ENCODE measurements around the gene FKBP2. TPM values are rescaled to one million over a fixed set of nuclear protein-coding genes. Genes with fewer than 3 reads are reported as not detected.

Gene FKBP2
- total RNA-seq, 1 donor from 2014 or later = 41.5 TPM

DNA sequence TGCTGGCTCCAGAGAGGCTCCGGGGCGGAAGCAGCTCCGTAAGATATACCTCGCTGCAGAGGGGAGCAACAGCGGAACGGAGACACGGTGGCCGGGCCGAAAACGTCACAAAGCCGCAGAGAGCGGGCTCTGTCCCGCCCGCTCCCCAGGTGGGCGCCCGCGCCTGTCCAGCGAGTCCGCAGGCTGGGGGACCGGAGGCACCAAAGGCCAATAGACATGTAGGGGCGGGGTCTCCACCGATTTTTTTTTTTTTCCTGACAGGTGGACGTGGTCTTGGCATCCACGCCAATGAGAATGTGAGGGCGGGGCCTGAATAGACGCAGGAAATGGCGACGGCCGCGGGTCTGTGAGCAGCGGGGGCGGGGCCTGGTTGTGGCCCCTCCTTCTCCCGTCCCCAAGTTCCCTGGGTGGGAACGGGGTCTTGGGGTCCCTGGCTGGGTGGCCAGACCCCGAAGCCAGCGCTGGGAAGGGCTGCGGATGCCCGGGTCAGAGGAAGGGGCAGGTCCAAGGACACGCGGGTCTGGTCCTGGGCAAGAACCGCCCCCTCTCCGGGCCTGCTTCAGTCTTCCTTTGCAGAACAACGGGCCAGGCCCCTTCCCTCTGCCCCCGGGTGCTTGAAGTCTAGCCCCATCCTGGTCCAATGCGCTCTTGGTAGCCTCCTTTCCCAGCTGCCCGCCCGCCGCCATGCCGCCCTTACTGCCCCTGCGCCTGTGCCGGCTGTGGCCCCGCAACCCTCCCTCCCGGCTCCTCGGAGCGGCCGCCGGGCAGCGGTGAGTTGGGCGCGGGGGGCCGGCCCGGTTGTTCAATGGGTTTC, 10.5 kb upstream of the FKBP2 start, which contains the start of gene DNAJC4:
Gene DNAJC4 (plus strand): TSS at position 378 of the 814 bp plus-strand sequence. CDS start 307 bp downstream, at position 685.
- no peaks in the 10 kb centered on the region for H3K36me3 Mint-ChIP-seq (ENCODE audit: low read depth, unreplicated experiment)
- H3K4me1 Mint-ChIP-seq (ENCODE audit: low read depth, unreplicated experiment) = peaks cover 10% of the 10 kb centered on the region
- H3K4me3 ChIP-seq (ENCODE audit: insufficient read depth, low read depth, low read length) = peak within 1 kb of the TSS; percentile 74
- peak within 1 kb of the TSS; percentile 53 for H3K27ac Mint-ChIP-seq (ENCODE audit: unreplicated experiment)
- H3K36me3 ChIP-seq (ENCODE audit: insufficient read depth, low read length) = no peaks in the 10 kb centered on the region
- TF ChIP-seq EZH2 (IDR thresholded peaks at IDR 0.05; ENCODE audit: insufficient read depth, low read length) = no peak
- TF ChIP-seq, protein P1, sequence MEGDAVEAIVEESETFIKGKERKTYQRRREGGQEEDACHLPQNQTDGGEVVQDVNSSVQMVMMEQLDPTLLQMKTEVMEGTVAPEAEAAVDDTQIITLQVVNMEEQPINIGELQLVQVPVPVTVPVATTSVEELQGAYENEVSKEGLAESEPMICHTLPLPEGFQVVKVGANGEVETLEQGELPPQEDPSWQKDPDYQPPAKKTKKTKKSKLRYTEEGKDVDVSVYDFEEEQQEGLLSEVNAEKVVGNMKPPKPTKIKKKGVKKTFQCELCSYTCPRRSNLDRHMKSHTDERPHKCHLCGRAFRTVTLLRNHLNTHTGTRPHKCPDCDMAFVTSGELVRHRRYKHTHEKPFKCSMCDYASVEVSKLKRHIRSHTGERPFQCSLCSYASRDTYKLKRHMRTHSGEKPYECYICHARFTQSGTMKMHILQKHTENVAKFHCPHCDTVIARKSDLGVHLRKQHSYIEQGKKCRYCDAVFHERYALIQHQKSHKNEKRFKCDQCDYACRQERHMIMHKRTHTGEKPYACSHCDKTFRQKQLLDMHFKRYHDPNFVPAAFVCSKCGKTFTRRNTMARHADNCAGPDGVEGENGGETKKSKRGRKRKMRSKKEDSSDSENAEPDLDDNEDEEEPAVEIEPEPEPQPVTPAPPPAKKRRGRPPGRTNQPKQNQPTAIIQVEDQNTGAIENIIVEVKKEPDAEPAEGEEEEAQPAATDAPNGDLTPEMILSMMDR (IDR thresholded peaks at IDR 0.05; ENCODE audit: insufficient read depth, low read depth, low read length) = no peak
- no peaks in the 10 kb centered on the region for H3K27me3 ChIP-seq (ENCODE audit: insufficient read depth, low read length)
- peaks cover 32% of the 10 kb centered on the region for H3K4me1 ChIP-seq (ENCODE audit: insufficient read depth, low read length)
- DNase-seq (ENCODE audit: low read depth) = peak; percentile 76
- no peaks in the 10 kb centered on the region for H3K27me3 Mint-ChIP-seq (ENCODE audit: low read depth, unreplicated experiment)
- FAIRE-seq = no peak
- H3K4me3 Mint-ChIP-seq (ENCODE audit: unreplicated experiment) = peak within 1 kb of the TSS; percentile 85
- peak within 1 kb of the TSS; percentile 100 for H3K4me2 ChIP-seq (ENCODE audit: low read length)
- H3K79me2 ChIP-seq (ENCODE audit: insufficient read depth, low read length) = peaks cover 31% of the 10 kb centered on the region
- no peaks in the 10 kb centered on the region for H3K9me3 Mint-ChIP-seq (ENCODE audit: unreplicated experiment)
- no peaks in the 10 kb centered on the region for H3K9me3 ChIP-seq (ENCODE audit: insufficient read depth, low read depth, low read length)
- peak within 1 kb of the TSS; percentile 85 for H3K9ac ChIP-seq (ENCODE audit: low read length)
- peak within 1 kb of the TSS; percentile 56 for H3K27ac ChIP-seq (ENCODE audit: low read depth, low read length)
- H4K20me1 ChIP-seq (ENCODE audit: insufficient read depth, low read length) = peaks cover 6% of the 10 kb centered on the region
- peak within 1 kb of the TSS; percentile 84 for H2AFZ ChIP-seq (ENCODE audit: low read depth, low read length)

GRCh38 chr11:64230985-64231365, 9.9 kb upstream of the FKBP2 start:
- no peaks in the 10 kb centered on the region for H3K36me3 Mint-ChIP-seq (ENCODE audit: low read depth, unreplicated experiment)
- Histone ChIP-seq H3K27ac (ENCODE audit: low read depth, low read length) (no peak overlapping the region), H3K4me2 (ENCODE audit: low read length) (peak overlapping the region; percentile 100), H3K27me3 (ENCODE audit: insufficient read depth, low read length) (no peaks in the 10 kb centered on the region), H3K36me3 (ENCODE audit: insufficient read depth, low read length) (no peaks in the 10 kb centered on the region), H3K4me1 (ENCODE audit: insufficient read depth, low read length) (peaks cover 33% of the 10 kb centered on the region), H3K9me3 (ENCODE audit: insufficient read depth, low read depth, low read length) (no peaks in the 10 kb centered on the region), H3K79me2 (ENCODE audit: insufficient read depth, low read length) (peaks cover 27% of the 10 kb centered on the region), H4K20me1 (ENCODE audit: insufficient read depth, low read length) (peaks cover 12% of the 10 kb centered on the region), H3K4me3 (ENCODE audit: insufficient read depth, low read depth, low read length) (peak overlapping the region; percentile 74), H3K9ac (ENCODE audit: low read length) (peak overlapping the region; percentile 85), H2AFZ (ENCODE audit: low read depth, low read length) (peak overlapping the region; percentile 84)
- H3K4me1 Mint-ChIP-seq (ENCODE audit: low read depth, unreplicated experiment) = peaks cover 10% of the 10 kb centered on the region
- TF ChIP-seq, protein P1 (IDR thresholded peaks at IDR 0.05; ENCODE audit: insufficient read depth, low read depth, low read length) = no peak
- TF ChIP-seq EZH2 (IDR thresholded peaks at IDR 0.05; ENCODE audit: insufficient read depth, low read length) = no peak
- FAIRE-seq (no peak), DNase-seq (ENCODE audit: low read depth) (no peak)
- H3K4me3 Mint-ChIP-seq (ENCODE audit: unreplicated experiment) = peak overlapping the region; percentile 85
- no peaks in the 10 kb centered on the region for H3K27me3 Mint-ChIP-seq (ENCODE audit: low read depth, unreplicated experiment)
- peak overlapping the region; percentile 34 for H3K27ac Mint-ChIP-seq (ENCODE audit: unreplicated experiment)
- H3K9me3 Mint-ChIP-seq (ENCODE audit: unreplicated experiment) = no peaks in the 10 kb centered on the region

GRCh38 chr11:64231546-64231945, 9.3 kb upstream of the FKBP2 start:
- H3K9me3 ChIP-seq (ENCODE audit: insufficient read depth, low read depth, low read length) = no peaks in the 10 kb centered on the region
- no peak for FAIRE-seq
- H3K9ac ChIP-seq (ENCODE audit: low read length) = no peak overlapping the region
- Mint-ChIP-seq H3K9me3 (ENCODE audit: unreplicated experiment) (no peaks in the 10 kb centered on the region), H3K36me3 (ENCODE audit: low read depth, unreplicated experiment) (no peaks in the 10 kb centered on the region), H3K27ac (ENCODE audit: unreplicated experiment) (no peak overlapping the region), H3K27me3 (ENCODE audit: low read depth, unreplicated experiment) (no peaks in the 10 kb centered on the region), H3K4me3 (ENCODE audit: unreplicated experiment) (peak overlapping the region; percentile 85), H3K4me1 (ENCODE audit: low read depth, unreplicated experiment) (peaks cover 10% of the 10 kb centered on the region)
- peak overlapping the region; percentile 100 for H3K4me2 ChIP-seq (ENCODE audit: low read length)
- no peak overlapping the region for H3K27ac ChIP-seq (ENCODE audit: low read depth, low read length)
- peaks cover 24% of the 10 kb centered on the region for H3K79me2 ChIP-seq (ENCODE audit: insufficient read depth, low read length)
- H3K4me1 ChIP-seq (ENCODE audit: insufficient read depth, low read length) = peaks cover 31% of the 10 kb centered on the region
- DNase-seq (ENCODE audit: low read depth) = no peak
- no peak for TF ChIP-seq EZH2 (IDR thresholded peaks at IDR 0.05; ENCODE audit: insufficient read depth, low read length)
- no peaks in the 10 kb centered on the region for H3K36me3 ChIP-seq (ENCODE audit: insufficient read depth, low read length)
- H3K27me3 ChIP-seq (ENCODE audit: insufficient read depth, low read length) = no peaks in the 10 kb centered on the region
- no peak overlapping the region for H2AFZ ChIP-seq (ENCODE audit: low read depth, low read length)
- H4K20me1 ChIP-seq (ENCODE audit: insufficient read depth, low read length) = peaks cover 14% of the 10 kb centered on the region
- H3K4me3 ChIP-seq (ENCODE audit: insufficient read depth, low read depth, low read length) = no peak overlapping the region
